Fibroblast of skin of left biceps (primary cell): ENCODE measurements around the gene GBX2.

ENCODE experiments used
- DNase-seq, 2 experiments: peaks; one replicate each; pipeline ENCODE4 v3.0.0-alpha.2; 2013; ENCODE audit warnings: low read depth in 2 of 2

The GBX2 gene

GRCh38 chr2:236167297-236168109 lies 683 bp downstream of the GBX2 start:
- no peak for DNase-seq

- no peak for DNase-seq
Observed at GRCh38 chr2:236166796-236167296, 1.3 kb downstream of the GBX2 start.

GRCh38 chr2:236165842-236166795 lies 2.1 kb downstream of the GBX2 start:
- DNase-seq: no peak

GRCh38 chr2:236164925-236165841 lies 3.0 kb downstream of the GBX2 start:
- DNase-seq: no peak

GRCh38 chr2:236164201-236164924 lies 3.8 kb downstream of the GBX2 start:
- DNase-seq: no peak

- DNase-seq: no peak
Observed at GRCh38 chr2:236163471-236164200, 4.5 kb downstream of the GBX2 start.

- no peak for DNase-seq
Observed at GRCh38 chr2:236162882-236163470, 5.2 kb downstream of the GBX2 start.

GRCh38 chr2:236162031-236162845 lies 5.9 kb downstream of the GBX2 start:
- no peak for DNase-seq

- DNase-seq: no peak
Observed at GRCh38 chr2:236161531-236161930, 6.7 kb downstream of the GBX2 start.

GRCh38 chr2:236161082-236161462 lies 7.1 kb downstream of the GBX2 start:
- no peak for DNase-seq

GRCh38 chr2:236160366-236161081 lies 7.7 kb downstream of the GBX2 start:
- DNase-seq: no peak

GRCh38 chr2:236159778-236160170 lies 8.4 kb downstream of the GBX2 start:
- DNase-seq: no peak

GRCh38 chr2:236158969-236159777 lies 9.0 kb downstream of the GBX2 start:
- no peak for DNase-seq

GRCh38 chr2:236157815-236158498 lies 10.2 kb downstream of the GBX2 start:
- DNase-seq: no peak

GRCh38 chr2:236157366-236157765 lies 10.8 kb downstream of the GBX2 start:
- DNase-seq: no peak

- no peak for DNase-seq
Observed at GRCh38 chr2:236156860-236157194, 11.4 kb downstream of the GBX2 start.
